OCI-LY3 (cell line): ENCODE data around the gene SBNO2.

Experiments used
- H2AFZ ChIP-seq: fragments of 200-600, 300-600 bp; shearing (Covaris generic); 2 replicates; pipeline ENCODE4 v1.6.0; 2014; ENCODE audit warnings: antibody characterized with exemption, low read depth, low read length
- H3K27ac ChIP-seq: fragments of 200-600, 300-600 bp; sonication (generic); 2 replicates; pipeline ENCODE4 v1.5.1; 2014; ENCODE audit warnings: mild to moderate bottlenecking, low read length, moderate library complexity, mixed read lengths
- H3K27me3 ChIP-seq: fragments of 200-600, 300-600 bp; sonication (generic); 2 replicates; pipeline ENCODE4 v1.6.1; 2014; ENCODE audit warnings: low read depth, low read length, mixed read lengths
- H3K36me3 ChIP-seq: fragments of 200-600, 300-600 bp; sonication (generic); replicated peaks from 2 replicates; pipeline ENCODE3; 2014; ENCODE audit warnings: low read depth, low read length, mixed read lengths
- H3K4me1 ChIP-seq: fragments of 300-600, 200-600 bp; sonication (generic); 2 replicates; pipeline ENCODE4 v1.6.1; 2014; ENCODE audit warnings: low read length, mixed read lengths
- H3K4me2 ChIP-seq: fragments of 200-600, 300-600 bp; sonication (generic); 2 replicates; pipeline ENCODE4 v1.6.1; 2014; ENCODE audit warnings: low read length, mixed read lengths
- H3K4me3 ChIP-seq: fragments of 300-600, 200-600 bp; sonication (generic); 2 replicates; pipeline ENCODE4 v1.5.1; 2014; ENCODE audit warnings: antibody characterized with exemption, mild to moderate bottlenecking, low read length, moderate library complexity
- H3K79me2 ChIP-seq: fragments of 300-600, 200-600 bp; shearing (Covaris generic); 2 replicates; pipeline ENCODE4 v1.6.1; 2014; ENCODE audit warnings: mild to moderate bottlenecking, low read length, mixed read lengths
- H3K9ac ChIP-seq: fragments of 300-600, 200-600 bp; shearing (Covaris generic); 2 replicates; pipeline ENCODE4 v1.6.0; 2014; ENCODE audit warnings: mild to moderate bottlenecking, low read length, moderate library complexity
- H3K9me3 ChIP-seq: fragments of 200-600, 300-600 bp; shearing (Covaris generic); 2 replicates; pipeline ENCODE4 v1.6.1; 2014; ENCODE audit warnings: low read length, mixed read lengths; ENCODE audit not compliant: insufficient read depth
- H4K20me1 ChIP-seq: fragments of 200-600, 300-600 bp; sonication (generic); 2 replicates; pipeline ENCODE4 v1.6.1; 2016; ENCODE audit warnings: low read length, mixed read lengths; ENCODE audit not compliant: insufficient read depth
- EZH2phosphoT487 ChIP-seq: fragments of 200-600 bp; shearing (Covaris generic); IDR thresholded peaks from 2 replicates; pipeline ENCODE4 v1.6.1; 2018; ENCODE audit warnings: antibody characterized with exemption, mixed run types, low read depth
- TF ChIP-seq, protein P1 (sequence below): fragments of 200-600, 300-600 bp; sonication (generic); IDR thresholded peaks from 2 replicates; pipeline ENCODE4 v1.5.1; 2014; ENCODE audit warnings: antibody characterized with exemption, low read length, low read depth

SBNO2 gene

GRCh38 chr19:1063030-1063908, 110.8 kb downstream of the SBNO2 start:
- H3K27ac ChIP-seq, result no peak overlapping the region
- H3K9ac ChIP-seq, result no peak overlapping the region
- no peaks in the 10 kb centered on the region for H3K27me3 ChIP-seq
- H3K4me3 ChIP-seq, result no peak overlapping the region
- no peak for TF ChIP-seq EZH2phosphoT487
- TF ChIP-seq, protein P1, sequence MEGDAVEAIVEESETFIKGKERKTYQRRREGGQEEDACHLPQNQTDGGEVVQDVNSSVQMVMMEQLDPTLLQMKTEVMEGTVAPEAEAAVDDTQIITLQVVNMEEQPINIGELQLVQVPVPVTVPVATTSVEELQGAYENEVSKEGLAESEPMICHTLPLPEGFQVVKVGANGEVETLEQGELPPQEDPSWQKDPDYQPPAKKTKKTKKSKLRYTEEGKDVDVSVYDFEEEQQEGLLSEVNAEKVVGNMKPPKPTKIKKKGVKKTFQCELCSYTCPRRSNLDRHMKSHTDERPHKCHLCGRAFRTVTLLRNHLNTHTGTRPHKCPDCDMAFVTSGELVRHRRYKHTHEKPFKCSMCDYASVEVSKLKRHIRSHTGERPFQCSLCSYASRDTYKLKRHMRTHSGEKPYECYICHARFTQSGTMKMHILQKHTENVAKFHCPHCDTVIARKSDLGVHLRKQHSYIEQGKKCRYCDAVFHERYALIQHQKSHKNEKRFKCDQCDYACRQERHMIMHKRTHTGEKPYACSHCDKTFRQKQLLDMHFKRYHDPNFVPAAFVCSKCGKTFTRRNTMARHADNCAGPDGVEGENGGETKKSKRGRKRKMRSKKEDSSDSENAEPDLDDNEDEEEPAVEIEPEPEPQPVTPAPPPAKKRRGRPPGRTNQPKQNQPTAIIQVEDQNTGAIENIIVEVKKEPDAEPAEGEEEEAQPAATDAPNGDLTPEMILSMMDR, result no peak
- peaks cover 3% of the 10 kb centered on the region for H3K36me3 ChIP-seq
- no peaks in the 10 kb centered on the region for H3K9me3 ChIP-seq
- no peaks in the 10 kb centered on the region for H4K20me1 ChIP-seq
- H3K79me2 ChIP-seq, result peaks cover 10% of the 10 kb centered on the region
- no peak overlapping the region for H2AFZ ChIP-seq
- no peak overlapping the region for H3K4me2 ChIP-seq
- peaks cover 11% of the 10 kb centered on the region for H3K4me1 ChIP-seq

GRCh38 chr19:1062387-1063029, 111.6 kb downstream of the SBNO2 start:
- TF ChIP-seq EZH2phosphoT487, result no peak
- TF ChIP-seq, protein P1, result no peak
- Histone ChIP-seq H3K27me3 (no peaks in the 10 kb centered on the region), H3K4me3 (no peak overlapping the region)

GRCh38 chr19:1061987-1062386, 112.1 kb downstream of the SBNO2 start:
- H3K4me3 ChIP-seq, result no peak overlapping the region
- no peaks in the 10 kb centered on the region for H3K79me2 ChIP-seq
- TF ChIP-seq, protein P1, result no peak
- TF ChIP-seq EZH2phosphoT487, result no peak
- H3K4me2 ChIP-seq, result no peak overlapping the region
- peaks cover 3% of the 10 kb centered on the region for H3K36me3 ChIP-seq
- no peaks in the 10 kb centered on the region for H4K20me1 ChIP-seq
- no peaks in the 10 kb centered on the region for H3K27me3 ChIP-seq
- no peak overlapping the region for H2AFZ ChIP-seq
- H3K27ac ChIP-seq, result no peak overlapping the region
- no peak overlapping the region for H3K9ac ChIP-seq
- H3K9me3 ChIP-seq, result no peaks in the 10 kb centered on the region
- peaks cover 9% of the 10 kb centered on the region for H3K4me1 ChIP-seq

More at GRCh38 chr19:1062387-1063029, 111.6 kb downstream of the SBNO2 start:
- Histone ChIP-seq H3K9me3 (no peaks in the 10 kb centered on the region), H3K79me2 (peaks cover 3% of the 10 kb centered on the region), H3K4me1 (peaks cover 9% of the 10 kb centered on the region), H3K4me2 (no peak overlapping the region), H3K27ac (no peak overlapping the region), H3K36me3 (peaks cover 3% of the 10 kb centered on the region), H4K20me1 (no peaks in the 10 kb centered on the region), H2AFZ (no peak overlapping the region), H3K9ac (no peak overlapping the region)

DNA sequence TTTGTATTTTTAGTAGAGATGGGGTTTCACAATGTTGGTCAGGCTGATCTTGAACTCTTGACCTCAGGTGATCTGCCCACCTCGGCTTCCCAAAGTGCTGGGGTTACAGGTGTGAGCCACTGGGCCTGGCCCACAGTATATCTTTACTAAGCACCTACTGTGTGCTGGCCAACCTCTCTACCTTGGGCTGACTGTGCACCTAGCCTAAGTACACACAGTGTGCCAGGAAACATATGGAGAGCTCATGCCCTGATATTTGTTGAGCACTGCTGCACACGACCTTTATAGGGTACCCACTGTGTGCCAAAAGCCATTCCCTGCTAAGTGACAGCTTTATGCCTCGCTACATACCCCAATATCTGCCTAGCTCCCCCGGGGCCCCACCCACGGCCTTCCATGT, 113.4 kb downstream of the SBNO2 start:
- no peaks in the 10 kb centered on the region for H3K9me3 ChIP-seq
- peaks cover 4% of the 10 kb centered on the region; the same call in 1 of the 2 replicates for H3K4me1 ChIP-seq
- H2AFZ ChIP-seq, result no peak overlapping the region
- no peak overlapping the region for H3K9ac ChIP-seq
- no peak overlapping the region for H3K27ac ChIP-seq
- peaks cover 9% of the 10 kb centered on the region for H3K36me3 ChIP-seq
- H4K20me1 ChIP-seq, result no peaks in the 10 kb centered on the region
- H3K27me3 ChIP-seq, result no peaks in the 10 kb centered on the region
- TF ChIP-seq, protein P1, result no peak
- no peak for TF ChIP-seq EZH2phosphoT487
- no peak overlapping the region for H3K4me3 ChIP-seq
- H3K79me2 ChIP-seq, result no peaks in the 10 kb centered on the region
- H3K4me2 ChIP-seq, result no peak overlapping the region
